Kidney epithelial cell (primary cell): ENCODE measurements around the gene PTBP1. TPM values are rescaled to one million over a fixed set of nuclear protein-coding genes. Genes with fewer than 3 reads are reported as not detected.
A peak's percentile ranks its signal among the peaks of the same experiment; 100 is the strongest.

Experiments used
- DNase-seq: peaks from one replicate; pipeline ENCODE4 v3.0.0-alpha.2; 2010; ENCODE audit warnings: low read depth
- H3K27me3 ChIP-seq: 2 replicates; pipeline ENCODE4 v1.6.0; 2011; ENCODE audit warnings: low read length; ENCODE audit not compliant: control insufficient read depth, insufficient read depth
- H3K36me3 ChIP-seq: 2 replicates; pipeline ENCODE4 v1.5.1; 2011; ENCODE audit warnings: low read length; ENCODE audit not compliant: control insufficient read depth, insufficient read depth
- H3K4me3 ChIP-seq: 2 replicates; pipeline ENCODE4 v1.5.1; 2011; ENCODE audit warnings: low read depth, mild to moderate bottlenecking, control low read depth, low read length
- total RNA-seq: library from RNA; depleted of rRNA; stranded (reverse); fragments of >200 nt; gene quantifications from 2 replicates; pipeline ENCODE4 v1.2.3, GENCODE V29; 2015
- TF ChIP-seq, protein P1 (sequence below): IDR thresholded peaks from 2 replicates; pipeline ENCODE4 v1.5.1; 2011; ENCODE audit warnings: mild to moderate bottlenecking, moderate library complexity, low read length, control low read depth, inconsistent platforms; ENCODE audit not compliant: insufficient read depth, poor library complexity, severe bottlenecking

PTBP1 gene
- total RNA-seq, 1 donor from 2014 or later: 268 TPM

- no peak overlapping the region for H3K4me3 ChIP-seq
- H3K27me3 ChIP-seq: no peaks in the 10 kb centered on the region
- TF ChIP-seq, protein P1, sequence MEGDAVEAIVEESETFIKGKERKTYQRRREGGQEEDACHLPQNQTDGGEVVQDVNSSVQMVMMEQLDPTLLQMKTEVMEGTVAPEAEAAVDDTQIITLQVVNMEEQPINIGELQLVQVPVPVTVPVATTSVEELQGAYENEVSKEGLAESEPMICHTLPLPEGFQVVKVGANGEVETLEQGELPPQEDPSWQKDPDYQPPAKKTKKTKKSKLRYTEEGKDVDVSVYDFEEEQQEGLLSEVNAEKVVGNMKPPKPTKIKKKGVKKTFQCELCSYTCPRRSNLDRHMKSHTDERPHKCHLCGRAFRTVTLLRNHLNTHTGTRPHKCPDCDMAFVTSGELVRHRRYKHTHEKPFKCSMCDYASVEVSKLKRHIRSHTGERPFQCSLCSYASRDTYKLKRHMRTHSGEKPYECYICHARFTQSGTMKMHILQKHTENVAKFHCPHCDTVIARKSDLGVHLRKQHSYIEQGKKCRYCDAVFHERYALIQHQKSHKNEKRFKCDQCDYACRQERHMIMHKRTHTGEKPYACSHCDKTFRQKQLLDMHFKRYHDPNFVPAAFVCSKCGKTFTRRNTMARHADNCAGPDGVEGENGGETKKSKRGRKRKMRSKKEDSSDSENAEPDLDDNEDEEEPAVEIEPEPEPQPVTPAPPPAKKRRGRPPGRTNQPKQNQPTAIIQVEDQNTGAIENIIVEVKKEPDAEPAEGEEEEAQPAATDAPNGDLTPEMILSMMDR: no peak
- H3K36me3 ChIP-seq: no peaks in the 10 kb centered on the region
- DNase-seq: no peak
Measured at GRCh38 chr19:769616-770015, 27.6 kb upstream of the PTBP1 start.

- H3K4me3 ChIP-seq: no peak overlapping the region
- no peak for DNase-seq
- H3K27me3 ChIP-seq: no peaks in the 10 kb centered on the region
- TF ChIP-seq, protein P1: peak; percentile 71
- no peaks in the 10 kb centered on the region for H3K36me3 ChIP-seq
Measured at GRCh38 chr19:771332-771785, 25.9 kb upstream of the PTBP1 start.

DNA sequence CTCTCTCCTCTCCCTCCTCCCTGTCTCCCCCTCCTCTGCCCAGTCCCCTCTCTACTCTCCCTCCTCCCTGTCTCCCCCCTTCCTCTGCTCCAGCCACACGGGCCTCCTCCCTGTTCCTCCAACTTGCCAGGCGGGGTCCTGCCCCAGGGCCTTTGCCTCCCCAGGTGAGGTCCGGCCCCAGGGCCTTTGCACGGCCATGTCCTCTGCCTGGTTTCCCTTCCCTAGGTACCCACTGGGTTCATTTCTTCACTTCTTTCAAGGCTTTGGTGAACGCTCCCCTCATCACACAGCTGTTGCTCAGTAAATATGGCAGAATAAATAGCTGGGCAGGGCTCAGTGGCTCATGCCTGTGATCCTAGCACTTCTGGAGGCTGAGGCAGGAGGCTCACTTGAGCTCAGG, 25.2 kb upstream of the PTBP1 start:
- Histone ChIP-seq H3K4me3 (no peak overlapping the region), H3K27me3 (no peaks in the 10 kb centered on the region), H3K36me3 (no peaks in the 10 kb centered on the region)
- no peak for DNase-seq
- TF ChIP-seq, protein P1: no peak

- no peak for DNase-seq
- TF ChIP-seq, protein P1: no peak
- H3K36me3 ChIP-seq: no peaks in the 10 kb centered on the region
Measured at GRCh38 chr19:772730-773436, 24.4 kb upstream of the PTBP1 start.

DNA sequence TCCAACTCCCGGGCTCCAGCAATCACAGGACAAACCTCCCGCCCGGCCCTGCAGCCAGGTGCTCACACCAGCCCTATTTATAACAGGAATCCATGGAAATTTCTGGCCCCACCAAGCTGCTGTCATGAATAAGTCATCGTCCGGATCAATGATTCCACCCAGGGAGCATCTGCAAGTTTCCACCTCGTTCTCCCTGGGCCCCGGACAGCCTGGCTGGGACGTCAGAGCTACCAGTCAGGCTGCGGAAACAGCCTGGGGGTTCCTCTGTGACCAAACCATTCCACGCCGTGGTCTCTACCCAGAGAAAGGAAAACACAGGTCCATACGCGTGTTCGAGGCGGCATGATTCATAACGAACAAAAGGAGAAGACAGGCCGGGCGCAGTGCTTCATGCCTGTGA, 20.7 kb upstream of the PTBP1 start:
- H3K27me3 ChIP-seq: no peaks in the 10 kb centered on the region
- DNase-seq: no peak
- TF ChIP-seq, protein P1: no peak
- H3K36me3 ChIP-seq: no peaks in the 10 kb centered on the region
- H3K4me3 ChIP-seq: no peak overlapping the region

More at GRCh38 chr19:772730-773436, 24.4 kb upstream of the PTBP1 start:
- Histone ChIP-seq H3K27me3 (no peaks in the 10 kb centered on the region), H3K4me3 (no peak overlapping the region)
